GM12892 (cell line): Measurements from ENCODE around the gene OR2A42.
"Not testable (repeated sequence)": the region's sequence is repeated elsewhere in the genome, so short reads cannot be mapped to it uniquely, and the experiment has no call there.

Source experiments
- POLR2A ChIP-seq: IDR thresholded peaks from 2 replicates; pipeline ENCODE4 v1.6.1; 2011; ENCODE audit warnings: low read depth, low read length, control low read depth
- POLR2AphosphoS5 ChIP-seq: IDR thresholded peaks from 2 replicates; pipeline ENCODE4 v1.6.1; 2011; ENCODE audit warnings: low read depth, low read length, control low read depth
- TAF1 ChIP-seq: IDR thresholded peaks from 2 replicates; pipeline ENCODE4 v1.6.1; 2011; ENCODE audit warnings: low read depth, mild to moderate bottlenecking, control low read depth, low read length, borderline replicate concordance

DNA sequence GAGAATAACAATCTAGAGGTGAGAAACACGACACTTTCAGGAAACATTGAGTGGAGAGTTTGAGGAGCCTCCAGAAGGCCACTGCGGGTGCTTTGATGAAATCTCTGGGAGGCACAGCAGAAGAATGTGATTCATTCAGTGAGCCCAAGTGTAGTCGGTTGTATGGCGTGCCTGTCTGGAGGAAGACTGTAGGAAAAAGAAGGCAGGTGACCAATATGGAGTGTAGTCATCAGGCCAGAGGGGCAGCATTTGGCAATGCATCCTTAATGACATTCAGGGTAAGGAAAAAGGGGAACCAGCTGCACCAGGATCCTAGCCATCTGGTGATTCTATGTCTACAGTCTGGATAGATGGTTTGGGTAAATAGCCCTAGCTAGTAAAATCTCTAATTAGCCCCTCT, 12.9 kb upstream of the OR2A42 start:
- not testable (repeated sequence) for TF ChIP-seq POLR2A, POLR2AphosphoS5, TAF1
